ENCODE measurements around the gene CCPG1.
A peak's percentile ranks its signal among the peaks of the same experiment; 100 is the strongest.
"Not testable (repeated sequence)": the region's sequence is repeated elsewhere in the genome, so short reads cannot be mapped to it uniquely, and the experiment has no call there.

Gene CCPG1

DNA sequence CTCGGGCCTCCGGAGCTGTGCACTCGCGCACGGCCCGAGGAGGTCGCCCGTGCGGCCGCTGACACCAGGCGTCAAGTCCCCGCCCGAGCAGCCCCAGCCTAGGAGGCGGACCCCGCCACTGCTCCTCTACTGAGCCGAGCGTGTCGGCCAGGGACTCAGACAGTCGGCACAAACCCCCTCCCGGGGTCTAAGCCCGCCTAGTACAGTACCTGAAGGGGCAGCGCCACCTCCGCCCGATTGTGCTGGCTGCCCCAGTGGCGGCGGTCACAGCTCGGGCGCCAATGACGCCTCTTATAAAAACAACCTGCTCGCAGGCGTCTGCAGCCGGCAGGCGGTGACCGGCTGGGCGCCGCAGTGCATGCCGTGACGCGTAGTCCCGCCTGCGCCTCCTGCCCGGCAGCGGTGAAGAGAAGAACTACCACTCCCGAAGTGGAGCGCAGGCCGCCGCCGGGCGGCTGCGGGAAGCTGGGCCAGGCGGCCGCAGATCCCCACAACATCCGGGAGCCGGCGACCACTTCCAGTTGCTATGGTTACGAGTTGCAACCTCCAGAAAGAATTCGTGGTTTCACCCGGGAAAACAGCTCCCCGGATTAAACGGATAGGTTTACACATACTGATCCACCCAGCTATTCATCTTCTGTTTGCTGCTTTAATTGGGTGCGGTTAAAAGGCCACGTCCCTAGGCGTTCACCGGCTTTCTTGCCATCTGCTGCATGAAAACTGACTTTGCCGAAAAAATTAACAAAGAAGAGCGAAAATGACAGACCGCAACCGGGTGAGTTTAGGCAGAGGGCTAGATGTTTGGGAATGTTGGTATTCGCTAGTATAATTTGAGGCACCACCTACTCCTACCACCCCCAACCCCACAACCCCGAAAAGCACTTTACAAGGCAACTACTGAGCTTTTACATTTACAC lies at the start of gene CCPG1, which contains the start of gene PIERCE2:
Gene CCPG1, minus strand, starts transcription at position 348 of the 917 bp plus-strand sequence. CDS start 18,935 bp downstream, outside the sequence.
Gene PIERCE2, plus strand, starts transcription at position 484 of the 917 bp plus-strand sequence. Its CDS starts 274 bp downstream, at position 758.
- peak; percentile 81 for DNase-seq

DNA sequence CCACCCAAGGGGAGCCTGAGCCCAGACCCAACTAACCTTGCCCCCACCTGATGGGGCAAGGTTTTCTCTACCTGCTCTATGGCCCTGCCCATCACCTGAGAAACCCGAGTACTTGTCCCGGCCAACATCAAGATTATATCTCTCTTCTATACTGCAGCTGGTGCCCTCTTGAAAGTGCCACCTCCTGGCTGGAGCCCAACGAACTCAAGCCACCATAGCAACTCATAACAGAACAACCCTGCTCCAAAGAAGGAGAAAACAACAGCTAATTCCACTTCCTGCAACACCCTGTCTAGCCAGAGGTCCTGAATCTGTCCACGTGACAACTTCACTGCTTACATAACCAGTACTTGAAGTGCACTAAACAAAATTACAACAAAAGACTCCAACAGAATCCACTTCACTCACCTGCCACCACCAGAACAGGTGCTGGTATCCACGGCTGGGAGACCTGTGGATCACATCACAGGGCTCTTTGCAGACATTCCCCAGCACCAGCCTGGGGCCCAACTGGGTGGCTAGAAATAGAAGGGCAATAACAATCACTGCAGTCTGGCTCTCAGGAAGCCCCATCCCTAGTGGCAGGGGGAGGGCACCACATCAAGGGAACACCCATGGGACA lies 49.4 kb upstream of the CCPG1 start:
- DNase-seq, result no peak

GRCh38 chr15:55447030-55447394 lies 38.9 kb upstream of the CCPG1 start:
- DNase-seq, result not testable (repeated sequence)

- not testable (repeated sequence) for DNase-seq
Observed at GRCh38 chr15:55446379-55447029, 38.3 kb upstream of the CCPG1 start.

GRCh38 chr15:55445936-55446335 lies 37.8 kb upstream of the CCPG1 start:
- not testable (repeated sequence) for DNase-seq

- not testable (repeated sequence) for DNase-seq
Observed at GRCh38 chr15:55443141-55443540, 35.0 kb upstream of the CCPG1 start.

- DNase-seq, result no peak
Observed at GRCh38 chr15:55434989-55435825, 27.0 kb upstream of the CCPG1 start.

GRCh38 chr15:55422089-55422488 lies 13.9 kb upstream of the CCPG1 start:
- no peak for DNase-seq

DNA sequence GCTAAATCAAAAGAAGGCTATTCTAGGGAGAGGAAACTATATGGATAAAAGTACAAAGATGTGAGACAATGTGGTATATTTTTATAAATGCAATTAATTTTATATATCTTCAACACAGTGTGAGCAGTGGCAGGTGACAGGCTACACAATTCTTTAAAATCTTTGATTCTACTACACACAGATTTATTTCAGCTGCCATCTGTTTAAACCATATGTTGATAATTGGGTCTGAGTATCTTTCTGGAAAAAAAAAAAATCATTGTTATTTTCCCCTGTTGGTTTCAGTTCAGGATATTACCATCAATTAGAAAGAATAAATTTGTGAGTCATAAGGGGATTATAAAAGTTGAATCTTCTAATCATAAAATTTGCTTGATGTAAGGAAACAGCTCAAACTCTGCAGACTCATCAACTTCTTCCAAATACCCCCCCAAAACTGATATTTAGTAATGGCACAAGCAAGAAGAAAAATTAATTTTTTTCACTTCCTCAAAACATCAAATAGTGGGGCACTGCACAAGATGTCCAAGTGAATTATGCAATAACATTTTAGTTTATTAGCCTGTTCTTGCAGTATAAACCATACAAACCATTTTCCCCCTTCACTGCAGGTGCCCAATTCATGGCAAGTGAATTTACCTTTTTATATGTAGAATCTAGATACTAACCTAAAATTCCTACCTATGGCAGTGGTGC lies 12.2 kb upstream of the CCPG1 start:
- DNase-seq, result no peak

- DNase-seq, result not testable (repeated sequence)
Observed at GRCh38 chr15:55417678-55418077, 9.5 kb upstream of the CCPG1 start.

GRCh38 chr15:55408976-55409375 lies 817 bp upstream of the CCPG1 start:
- DNase-seq, result not testable (repeated sequence)

DNA sequence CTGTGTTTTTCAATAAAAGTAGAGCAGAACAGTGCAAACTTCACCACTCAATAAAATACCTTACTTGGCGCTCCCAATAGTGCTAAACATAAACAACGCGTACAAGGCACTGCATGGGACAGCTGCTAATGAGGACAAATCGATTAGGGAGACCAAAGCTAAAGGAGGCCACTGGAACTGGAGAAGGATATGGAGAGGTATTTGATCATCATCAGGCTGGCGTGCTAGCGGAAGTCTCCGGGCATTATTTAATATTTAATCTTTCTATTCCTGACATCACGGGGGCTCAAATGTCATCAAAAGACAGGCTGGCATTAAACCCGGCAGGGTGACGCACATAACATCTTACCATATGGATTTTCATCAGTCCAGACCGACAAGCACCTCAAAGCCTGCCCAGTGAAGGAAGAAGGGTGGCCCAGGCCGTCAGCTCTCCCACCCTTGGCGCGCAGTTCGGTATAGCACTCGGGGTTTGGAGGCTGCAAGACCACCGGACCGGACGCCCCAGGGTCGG lies 604 bp downstream of the CCPG1 start:
- DNase-seq, result no peak

DNA sequence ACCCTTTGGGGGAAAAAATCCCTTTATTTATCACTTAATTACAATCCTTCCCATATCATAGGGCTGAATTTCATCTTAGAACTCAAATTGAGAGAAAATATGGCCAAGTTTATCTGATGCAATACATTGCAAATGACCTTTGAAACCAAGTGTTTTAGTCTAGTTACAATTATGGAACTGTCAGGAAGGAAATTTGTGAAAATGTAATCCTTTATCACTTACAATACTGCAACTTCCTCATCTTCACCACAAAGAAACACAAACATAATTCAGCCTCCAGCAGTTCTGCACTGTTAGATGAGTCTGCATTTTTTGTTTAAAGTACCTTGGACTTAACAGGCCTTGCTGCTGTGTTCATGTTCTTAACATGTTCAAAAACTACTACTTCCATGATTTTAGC lies 4.6 kb downstream of the CCPG1 start:
- DNase-seq, result no peak

- DNase-seq, result no peak
Observed at GRCh38 chr15:55402707-55403106, 5.5 kb downstream of the CCPG1 start.

DNA sequence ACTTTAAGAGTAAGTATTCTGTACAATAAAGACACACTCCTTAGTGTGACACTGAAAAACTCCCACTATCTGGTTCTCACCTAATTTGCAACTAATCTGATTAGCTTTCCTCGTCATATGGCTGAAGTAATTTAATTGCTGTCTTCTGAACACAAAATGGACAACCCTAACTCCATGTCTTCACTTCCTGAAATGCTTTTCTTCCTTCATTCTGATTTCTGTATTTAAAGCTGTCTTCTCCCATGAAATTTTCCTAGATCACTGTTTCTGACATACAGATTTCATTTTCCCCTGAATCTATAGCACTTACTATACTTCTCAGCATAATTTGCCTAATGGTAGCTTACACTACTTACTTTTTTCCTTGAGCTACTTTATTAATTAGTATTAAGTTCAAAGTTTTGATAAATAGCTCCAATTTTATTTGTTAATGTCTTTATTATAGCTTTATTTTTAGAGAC lies 6.3 kb downstream of the CCPG1 start:
- no peak for DNase-seq

DNA sequence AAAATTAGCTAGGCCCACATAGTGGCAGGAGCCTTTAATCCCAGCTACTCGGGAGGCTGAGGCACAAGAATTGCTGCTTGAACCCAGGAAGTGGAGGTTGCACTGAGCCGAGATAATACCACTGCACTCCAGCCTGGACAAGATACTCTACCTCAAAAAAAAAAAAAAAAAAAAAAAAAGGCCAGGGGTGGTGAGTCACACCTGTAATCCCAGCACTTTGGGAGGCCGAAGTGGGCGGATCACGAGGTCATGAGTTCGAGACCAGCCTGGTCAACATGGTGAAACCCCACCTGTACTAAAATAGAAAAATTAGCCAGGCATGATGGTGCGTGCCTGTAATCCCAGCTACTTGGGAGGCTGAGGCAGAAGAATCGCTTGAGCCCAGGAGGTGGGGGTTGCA lies 8.1 kb downstream of the CCPG1 start:
- not testable (repeated sequence) for DNase-seq

- DNase-seq, result no peak
Observed at GRCh38 chr15:55398243-55398642, 9.9 kb downstream of the CCPG1 start.

DNA sequence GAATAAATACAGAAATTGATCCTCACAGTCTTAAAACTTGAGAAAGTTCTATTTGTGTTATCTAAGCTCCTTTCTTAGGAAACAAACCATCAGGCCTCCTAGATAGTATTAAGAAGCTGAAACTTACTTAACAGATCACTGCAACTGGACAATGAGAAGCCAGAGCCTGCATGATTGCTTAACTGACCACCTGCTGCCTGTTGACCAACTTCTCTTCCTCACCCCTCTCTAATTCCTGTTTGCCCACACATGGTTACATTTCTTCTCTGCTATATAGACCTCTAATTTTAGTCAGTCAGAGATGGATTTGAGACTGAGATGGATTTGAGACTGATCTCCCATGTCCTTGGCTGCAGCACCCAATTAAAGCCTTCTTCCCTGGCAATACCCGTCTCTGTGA lies 13.5 kb downstream of the CCPG1 start:
- no peak for DNase-seq

GRCh38 chr15:55389264-55389607 lies 18.9 kb downstream of the CCPG1 start:
- no peak for DNase-seq

- DNase-seq, result no peak
Observed at GRCh38 chr15:55387027-55387426, 21.1 kb downstream of the CCPG1 start.

GRCh38 chr15:55383687-55384086 lies 24.5 kb downstream of the CCPG1 start:
- DNase-seq, result no peak

DNA sequence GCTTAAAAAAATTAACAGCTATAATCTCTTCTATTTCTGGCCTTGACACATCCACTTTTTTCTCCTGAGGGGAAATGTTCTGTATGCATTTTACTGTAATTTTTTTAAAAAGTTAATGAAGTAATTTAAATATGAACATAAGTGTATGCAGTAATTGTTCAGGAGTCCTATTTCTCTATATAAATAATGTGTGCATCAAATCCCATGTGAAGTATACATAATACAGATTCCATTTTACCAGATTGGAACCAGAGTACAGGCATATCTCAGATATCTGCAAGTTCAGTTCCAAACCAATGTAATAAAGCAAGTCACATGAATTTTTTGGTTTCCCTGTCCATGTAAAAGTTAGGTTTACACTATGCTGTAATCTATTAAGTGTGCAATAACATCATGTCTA lies 26.6 kb downstream of the CCPG1 start:
- DNase-seq, result no peak

All from activated gamma-delta T cell treated with Interleukin-2 at 50 U/mL for 16 hours (primary cell).